A673 (cell line): ENCODE data around the gene AGPAT3.

Experiments used
- CTCF ChIP-seq: fragments of 300-800, 200-600 bp; sonication (generic); conservative IDR thresholded peaks from 2 replicates; pipeline ENCODE4 v1.5.1; 2017; ENCODE audit warnings: low read depth, mild to moderate bottlenecking, antibody characterized with exemption, low read length, moderate library complexity, mixed read lengths
- EZH2 ChIP-seq: fragments of 200-600 bp; sonication (generic); IDR thresholded peaks from 2 replicates; pipeline ENCODE4 v1.6.1; 2017; ENCODE audit warnings: borderline replicate concordance, low read depth, mild to moderate bottlenecking, mixed read lengths, antibody characterized with exemption, low read length; ENCODE audit not compliant: poor library complexity, severe bottlenecking

- no peak for TF ChIP-seq CTCF
- TF ChIP-seq EZH2, result no peak
Measured at GRCh38 chr21:43859747-43860214, 5.2 kb upstream of the AGPAT3 start.
